Measurements from ENCODE around the gene SLC35C1.

The SLC35C1 gene

GRCh38 chr11:45846974-45847910, 42.3 kb downstream of the SLC35C1 start, which contains the start of gene CRY2:
Gene CRY2 (plus strand): TSS chr11:45847475. CDS start chr11:45847491, 16 bp downstream.
- peak; percentile 96 for DNase-seq (ENCODE audit: low spot score)

DNA sequence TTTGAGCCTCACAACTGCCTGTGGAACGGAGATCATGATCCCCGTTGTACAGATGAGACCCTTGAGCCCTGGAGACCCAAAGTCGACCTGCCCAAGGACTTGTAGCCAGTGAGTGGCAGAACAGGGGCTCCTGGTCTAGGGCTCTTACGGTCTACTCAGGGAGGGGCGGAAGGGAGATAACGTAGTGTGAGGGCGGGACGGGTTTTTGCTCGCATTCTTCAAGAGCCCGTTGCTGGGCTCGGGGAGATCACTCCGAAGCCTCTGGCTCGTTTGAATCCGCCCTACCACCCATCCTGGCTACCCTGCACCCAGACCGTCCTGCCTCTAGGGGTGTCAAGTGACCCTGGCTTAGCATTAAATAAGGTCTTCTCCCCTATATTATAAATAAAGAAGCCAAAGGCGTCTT, 43.0 kb downstream of the SLC35C1 start:
- DNase-seq (ENCODE audit: low spot score): peak; percentile 46

- no peak for DNase-seq (ENCODE audit: low spot score)
These were observed 43.7 kb downstream of the SLC35C1 start for GRCh38 chr11:45848654-45849081.

GRCh38 chr11:45850446-45850845, 45.5 kb downstream of the SLC35C1 start:
- no peak for DNase-seq (ENCODE audit: low spot score)

DNA sequence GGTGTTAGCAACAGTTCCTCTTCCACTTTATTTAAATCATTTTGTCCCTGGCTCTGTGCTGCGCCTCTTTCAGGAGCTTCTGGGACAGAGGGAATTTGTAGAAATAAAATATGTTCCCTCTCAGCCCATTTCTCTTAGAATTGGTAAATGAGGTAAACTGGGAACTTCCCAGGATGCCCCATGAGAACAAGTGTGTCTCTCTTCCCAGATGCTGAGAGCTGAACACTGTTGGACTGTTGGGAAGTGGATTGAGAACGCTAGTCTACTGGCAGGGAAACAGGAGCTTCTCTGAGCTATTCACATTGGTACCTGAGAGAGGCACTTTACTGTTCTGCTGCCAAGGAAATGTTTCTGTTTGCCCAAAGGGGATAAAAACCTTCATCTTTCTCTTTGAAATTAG, 46.3 kb downstream of the SLC35C1 start:
- no peak for DNase-seq (ENCODE audit: low spot score)

- peak; percentile 30 for DNase-seq (ENCODE audit: low spot score)
These were observed 47.2 kb downstream of the SLC35C1 start for GRCh38 chr11:45852018-45852711.

- peak; percentile 37 for DNase-seq (ENCODE audit: low spot score)
These were observed 47.8 kb downstream of the SLC35C1 start for GRCh38 chr11:45852712-45853101.

DNA sequence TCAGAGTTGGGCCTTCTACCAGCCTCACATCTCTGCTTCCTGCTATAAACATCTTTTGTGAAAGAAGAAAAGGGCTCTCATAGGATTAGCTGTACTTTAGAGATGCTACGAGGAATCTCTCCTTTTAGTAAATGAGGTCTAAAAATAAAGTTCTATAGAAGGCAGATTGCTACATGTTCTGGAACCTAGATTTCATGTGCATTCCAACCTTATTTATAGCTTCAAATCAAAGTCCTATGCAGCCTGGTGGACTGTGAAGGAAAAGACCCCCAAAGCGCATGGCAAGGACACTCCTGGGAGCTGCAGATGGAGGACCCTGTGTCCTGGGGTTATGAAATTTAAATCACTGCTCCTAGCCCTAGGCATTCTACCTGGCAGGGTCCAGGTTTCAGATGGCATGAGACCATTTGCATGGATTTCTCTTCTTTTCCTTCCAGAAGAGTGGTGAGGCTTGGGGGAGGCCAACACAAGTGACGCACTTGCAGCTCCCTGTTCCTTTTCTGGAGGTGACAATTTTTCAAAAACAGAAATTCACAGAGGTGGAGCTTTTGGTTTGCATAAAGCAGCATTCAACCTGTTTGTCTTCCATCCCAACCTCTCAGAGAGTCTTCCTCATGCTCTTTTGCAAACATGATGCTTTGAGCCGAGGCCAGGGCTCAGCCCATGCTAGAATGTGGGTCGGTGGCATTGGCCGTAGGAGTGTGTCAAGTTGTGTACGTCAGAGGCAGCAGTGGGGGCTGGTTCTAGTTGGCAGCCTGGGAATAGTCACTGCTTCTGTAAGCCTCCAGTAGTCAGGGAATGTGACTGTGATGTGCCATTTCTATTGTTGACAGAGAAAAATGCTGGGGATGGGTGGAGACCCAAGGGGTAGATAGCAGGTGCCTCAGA, 48.6 kb downstream of the SLC35C1 start:
- DNase-seq (ENCODE audit: low spot score): no peak

DNA sequence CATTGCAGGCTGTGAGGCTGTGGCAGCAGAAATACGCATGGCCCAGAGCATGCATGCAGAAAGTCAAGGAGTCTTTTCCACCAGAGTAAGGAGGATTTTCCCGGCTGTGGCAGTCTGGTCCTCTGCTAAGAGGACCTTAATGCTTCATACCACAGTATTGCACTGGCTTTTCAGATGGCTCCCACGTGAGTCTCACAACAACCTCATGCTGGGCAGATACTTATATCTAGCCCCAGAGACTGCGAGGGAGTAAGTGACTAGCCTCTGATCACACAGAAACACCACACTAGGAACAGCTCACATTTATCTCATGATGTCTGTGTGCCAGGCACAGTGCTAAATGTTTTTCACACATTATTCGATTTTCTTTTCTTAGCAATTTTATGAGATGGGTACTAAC, 50.4 kb downstream of the SLC35C1 start:
- DNase-seq (ENCODE audit: low spot score): no peak

DNA sequence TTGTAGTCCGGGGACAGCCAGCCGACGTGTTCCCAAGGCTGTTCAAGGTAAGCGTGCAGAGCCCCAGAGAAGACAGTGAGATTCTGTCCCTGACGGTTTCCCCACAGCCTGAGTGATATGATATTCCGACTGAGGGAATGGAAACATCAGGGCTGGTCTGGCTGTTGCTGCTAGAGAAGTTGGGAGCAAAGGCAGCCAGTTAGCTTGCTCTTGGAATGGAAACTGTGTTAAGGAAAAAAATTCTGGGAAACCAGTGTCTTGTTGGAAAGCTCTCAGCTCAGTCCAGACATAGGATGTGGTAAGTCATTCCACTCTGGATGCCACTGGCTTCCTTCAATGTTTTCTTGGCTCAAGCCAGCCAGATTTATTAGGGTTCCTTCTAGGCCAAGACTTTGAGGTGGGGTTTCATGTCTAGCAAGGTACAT, 51.1 kb downstream of the SLC35C1 start:
- DNase-seq (ENCODE audit: low spot score): no peak

GRCh38 chr11:45857961-45858474, 53.1 kb downstream of the SLC35C1 start:
- DNase-seq (ENCODE audit: low spot score): peak; percentile 7

- no peak for DNase-seq (ENCODE audit: low spot score)
These were observed 53.9 kb downstream of the SLC35C1 start for GRCh38 chr11:45858751-45859398.

GRCh38 chr11:45859661-45860140, 54.8 kb downstream of the SLC35C1 start:
- DNase-seq (ENCODE audit: low spot score): peak; percentile 74

- DNase-seq (ENCODE audit: low spot score): no peak
These were observed 55.4 kb downstream of the SLC35C1 start for GRCh38 chr11:45860348-45860747.

- no peak for DNase-seq (ENCODE audit: low spot score)
These were observed 56.0 kb downstream of the SLC35C1 start for GRCh38 chr11:45860764-45861510.
